Measurements from ENCODE around the gene LIX1L.

LIX1L gene

GRCh38 chr1:145985129-145985501, 27.3 kb upstream of the LIX1L start:
- no peak for DNase-seq

GRCh38 chr1:145983960-145984830, 26.4 kb upstream of the LIX1L start:
- DNase-seq = no peak

GRCh38 chr1:145983206-145983675, 25.4 kb upstream of the LIX1L start:
- DNase-seq = no peak

- DNase-seq = no peak
These were observed 24.4 kb upstream of the LIX1L start for GRCh38 chr1:145982010-145982723.

GRCh38 chr1:145980457-145980994, 22.7 kb upstream of the LIX1L start:
- no peak for DNase-seq

- DNase-seq = peak; percentile 40
These were observed 22.1 kb upstream of the LIX1L start for GRCh38 chr1:145979746-145980456.

GRCh38 chr1:145978854-145979745, 21.3 kb upstream of the LIX1L start:
- peak; percentile 99 for DNase-seq

- DNase-seq = no peak
These were observed 20.6 kb upstream of the LIX1L start for GRCh38 chr1:145978471-145978853.

GRCh38 chr1:145977486-145978470, 20.0 kb upstream of the LIX1L start:
- peak; percentile 57 for DNase-seq

- DNase-seq = no peak
These were observed 19.2 kb upstream of the LIX1L start for GRCh38 chr1:145977016-145977415.

- no peak for DNase-seq
These were observed 17.4 kb upstream of the LIX1L start for GRCh38 chr1:145975216-145975615.

- no peak for DNase-seq
These were observed 16.9 kb upstream of the LIX1L start for GRCh38 chr1:145974721-145975120.

- no peak for DNase-seq
These were observed 14.8 kb upstream of the LIX1L start for GRCh38 chr1:145972580-145972979.

- no peak for DNase-seq
These were observed 9.5 kb upstream of the LIX1L start for GRCh38 chr1:145967288-145967687.

GRCh38 chr1:145965119-145965744, 7.4 kb upstream of the LIX1L start:
- no peak for DNase-seq

GRCh38 chr1:145964328-145965118, 6.7 kb upstream of the LIX1L start, which contains the start of the genes ANKRD34A and POLR3GL:
ANKRD34A (minus strand) TSS chr1:145964575; CDS start chr1:145961759, 2,816 bp downstream.
POLR3GL (plus strand) TSS chr1:145964690; CDS start chr1:145974866, 10,176 bp downstream.
- DNase-seq = peak; percentile 96

GRCh38 chr1:145963265-145964019, 5.6 kb upstream of the LIX1L start:
- peak; percentile 88 for DNase-seq

Measured in NCI-H226 (cell line).